ENCODE results near the gene WDR70.

DNA sequence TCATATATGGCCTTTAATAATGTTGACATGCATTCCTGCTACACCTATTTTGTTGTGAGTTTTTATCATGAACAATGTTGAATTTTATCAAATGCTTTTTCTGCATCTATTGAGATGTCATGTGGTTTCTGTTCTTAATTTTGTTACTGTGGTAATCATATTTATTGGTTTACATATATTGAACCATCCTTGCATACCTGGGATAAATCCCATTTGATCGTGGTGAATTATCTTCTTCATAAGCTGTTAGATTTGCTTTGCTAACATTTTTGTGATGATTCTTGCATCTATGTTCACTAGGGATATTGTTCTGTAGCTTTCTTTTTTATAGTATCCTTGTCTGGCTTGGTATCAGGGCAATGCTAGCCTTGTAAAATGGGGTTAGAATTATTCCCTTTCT, 222.0 kb downstream of the WDR70 start:
- TF ChIP-seq ELF4 (CRISPR knock-in tag; IDR thresholded peaks at IDR 0.05; ENCODE audit: low read depth) = no peak
- TF ChIP-seq, protein P1, sequence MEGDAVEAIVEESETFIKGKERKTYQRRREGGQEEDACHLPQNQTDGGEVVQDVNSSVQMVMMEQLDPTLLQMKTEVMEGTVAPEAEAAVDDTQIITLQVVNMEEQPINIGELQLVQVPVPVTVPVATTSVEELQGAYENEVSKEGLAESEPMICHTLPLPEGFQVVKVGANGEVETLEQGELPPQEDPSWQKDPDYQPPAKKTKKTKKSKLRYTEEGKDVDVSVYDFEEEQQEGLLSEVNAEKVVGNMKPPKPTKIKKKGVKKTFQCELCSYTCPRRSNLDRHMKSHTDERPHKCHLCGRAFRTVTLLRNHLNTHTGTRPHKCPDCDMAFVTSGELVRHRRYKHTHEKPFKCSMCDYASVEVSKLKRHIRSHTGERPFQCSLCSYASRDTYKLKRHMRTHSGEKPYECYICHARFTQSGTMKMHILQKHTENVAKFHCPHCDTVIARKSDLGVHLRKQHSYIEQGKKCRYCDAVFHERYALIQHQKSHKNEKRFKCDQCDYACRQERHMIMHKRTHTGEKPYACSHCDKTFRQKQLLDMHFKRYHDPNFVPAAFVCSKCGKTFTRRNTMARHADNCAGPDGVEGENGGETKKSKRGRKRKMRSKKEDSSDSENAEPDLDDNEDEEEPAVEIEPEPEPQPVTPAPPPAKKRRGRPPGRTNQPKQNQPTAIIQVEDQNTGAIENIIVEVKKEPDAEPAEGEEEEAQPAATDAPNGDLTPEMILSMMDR (IDR thresholded peaks at IDR 0.05) = no peak
- no peak for TF ChIP-seq TCF7 (CRISPR knock-in tag; IDR thresholded peaks at IDR 0.05; ENCODE audit: low read depth)
- TF ChIP-seq JAZF1 (CRISPR knock-in tag; IDR thresholded peaks at IDR 0.05) = no peak
- TF ChIP-seq, protein P2, sequence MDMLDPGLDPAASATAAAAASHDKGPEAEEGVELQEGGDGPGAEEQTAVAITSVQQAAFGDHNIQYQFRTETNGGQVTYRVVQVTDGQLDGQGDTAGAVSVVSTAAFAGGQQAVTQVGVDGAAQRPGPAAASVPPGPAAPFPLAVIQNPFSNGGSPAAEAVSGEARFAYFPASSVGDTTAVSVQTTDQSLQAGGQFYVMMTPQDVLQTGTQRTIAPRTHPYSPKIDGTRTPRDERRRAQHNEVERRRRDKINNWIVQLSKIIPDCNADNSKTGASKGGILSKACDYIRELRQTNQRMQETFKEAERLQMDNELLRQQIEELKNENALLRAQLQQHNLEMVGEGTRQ (CRISPR knock-in tag; IDR thresholded peaks at IDR 0.05) = no peak
- TF ChIP-seq, protein P3, sequence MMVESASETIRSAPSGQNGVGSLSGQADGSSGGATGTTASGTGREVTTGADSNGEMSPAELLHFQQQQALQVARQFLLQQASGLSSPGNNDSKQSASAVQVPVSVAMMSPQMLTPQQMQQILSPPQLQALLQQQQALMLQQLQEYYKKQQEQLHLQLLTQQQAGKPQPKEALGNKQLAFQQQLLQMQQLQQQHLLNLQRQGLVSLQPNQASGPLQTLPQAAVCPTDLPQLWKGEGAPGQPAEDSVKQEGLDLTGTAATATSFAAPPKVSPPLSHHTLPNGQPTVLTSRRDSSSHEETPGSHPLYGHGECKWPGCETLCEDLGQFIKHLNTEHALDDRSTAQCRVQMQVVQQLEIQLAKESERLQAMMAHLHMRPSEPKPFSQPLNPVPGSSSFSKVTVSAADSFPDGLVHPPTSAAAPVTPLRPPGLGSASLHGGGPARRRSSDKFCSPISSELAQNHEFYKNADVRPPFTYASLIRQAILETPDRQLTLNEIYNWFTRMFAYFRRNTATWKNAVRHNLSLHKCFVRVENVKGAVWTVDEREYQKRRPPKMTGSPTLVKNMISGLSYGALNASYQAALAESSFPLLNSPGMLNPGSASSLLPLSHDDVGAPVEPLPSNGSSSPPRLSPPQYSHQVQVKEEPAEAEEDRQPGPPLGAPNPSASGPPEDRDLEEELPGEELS (CRISPR knock-in tag; IDR thresholded peaks at IDR 0.05) = no peak
- TF ChIP-seq ZNF138 (CRISPR knock-in tag; conservative IDR thresholded peaks at IDR 0.05) = no peak
- TF ChIP-seq, protein P4, sequence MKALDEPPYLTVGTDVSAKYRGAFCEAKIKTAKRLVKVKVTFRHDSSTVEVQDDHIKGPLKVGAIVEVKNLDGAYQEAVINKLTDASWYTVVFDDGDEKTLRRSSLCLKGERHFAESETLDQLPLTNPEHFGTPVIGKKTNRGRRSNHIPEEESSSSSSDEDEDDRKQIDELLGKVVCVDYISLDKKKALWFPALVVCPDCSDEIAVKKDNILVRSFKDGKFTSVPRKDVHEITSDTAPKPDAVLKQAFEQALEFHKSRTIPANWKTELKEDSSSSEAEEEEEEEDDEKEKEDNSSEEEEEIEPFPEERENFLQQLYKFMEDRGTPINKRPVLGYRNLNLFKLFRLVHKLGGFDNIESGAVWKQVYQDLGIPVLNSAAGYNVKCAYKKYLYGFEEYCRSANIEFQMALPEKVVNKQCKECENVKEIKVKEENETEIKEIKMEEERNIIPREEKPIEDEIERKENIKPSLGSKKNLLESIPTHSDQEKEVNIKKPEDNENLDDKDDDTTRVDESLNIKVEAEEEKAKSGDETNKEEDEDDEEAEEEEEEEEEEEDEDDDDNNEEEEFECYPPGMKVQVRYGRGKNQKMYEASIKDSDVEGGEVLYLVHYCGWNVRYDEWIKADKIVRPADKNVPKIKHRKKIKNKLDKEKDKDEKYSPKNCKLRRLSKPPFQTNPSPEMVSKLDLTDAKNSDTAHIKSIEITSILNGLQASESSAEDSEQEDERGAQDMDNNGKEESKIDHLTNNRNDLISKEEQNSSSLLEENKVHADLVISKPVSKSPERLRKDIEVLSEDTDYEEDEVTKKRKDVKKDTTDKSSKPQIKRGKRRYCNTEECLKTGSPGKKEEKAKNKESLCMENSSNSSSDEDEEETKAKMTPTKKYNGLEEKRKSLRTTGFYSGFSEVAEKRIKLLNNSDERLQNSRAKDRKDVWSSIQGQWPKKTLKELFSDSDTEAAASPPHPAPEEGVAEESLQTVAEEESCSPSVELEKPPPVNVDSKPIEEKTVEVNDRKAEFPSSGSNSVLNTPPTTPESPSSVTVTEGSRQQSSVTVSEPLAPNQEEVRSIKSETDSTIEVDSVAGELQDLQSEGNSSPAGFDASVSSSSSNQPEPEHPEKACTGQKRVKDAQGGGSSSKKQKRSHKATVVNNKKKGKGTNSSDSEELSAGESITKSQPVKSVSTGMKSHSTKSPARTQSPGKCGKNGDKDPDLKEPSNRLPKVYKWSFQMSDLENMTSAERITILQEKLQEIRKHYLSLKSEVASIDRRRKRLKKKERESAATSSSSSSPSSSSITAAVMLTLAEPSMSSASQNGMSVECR (CRISPR knock-in tag; IDR thresholded peaks at IDR 0.05; ENCODE audit: borderline replicate concordance) = no peak
- TF ChIP-seq NR2C2 (CRISPR knock-in tag; IDR thresholded peaks at IDR 0.05) = no peak
- TF ChIP-seq CBFB (CRISPR knock-in tag; IDR thresholded peaks at IDR 0.05; ENCODE audit: low read depth) = no peak

Measured in WTC11 (cell line).